ENCODE data around the gene NLGN2. TPM values are rescaled to one million over a fixed set of nuclear protein-coding genes. Genes with fewer than 3 reads are reported as not detected.

The NLGN2 gene
- polyA plus RNA-seq, 1 donor from 2014 or later = 13.8 TPM

DNA sequence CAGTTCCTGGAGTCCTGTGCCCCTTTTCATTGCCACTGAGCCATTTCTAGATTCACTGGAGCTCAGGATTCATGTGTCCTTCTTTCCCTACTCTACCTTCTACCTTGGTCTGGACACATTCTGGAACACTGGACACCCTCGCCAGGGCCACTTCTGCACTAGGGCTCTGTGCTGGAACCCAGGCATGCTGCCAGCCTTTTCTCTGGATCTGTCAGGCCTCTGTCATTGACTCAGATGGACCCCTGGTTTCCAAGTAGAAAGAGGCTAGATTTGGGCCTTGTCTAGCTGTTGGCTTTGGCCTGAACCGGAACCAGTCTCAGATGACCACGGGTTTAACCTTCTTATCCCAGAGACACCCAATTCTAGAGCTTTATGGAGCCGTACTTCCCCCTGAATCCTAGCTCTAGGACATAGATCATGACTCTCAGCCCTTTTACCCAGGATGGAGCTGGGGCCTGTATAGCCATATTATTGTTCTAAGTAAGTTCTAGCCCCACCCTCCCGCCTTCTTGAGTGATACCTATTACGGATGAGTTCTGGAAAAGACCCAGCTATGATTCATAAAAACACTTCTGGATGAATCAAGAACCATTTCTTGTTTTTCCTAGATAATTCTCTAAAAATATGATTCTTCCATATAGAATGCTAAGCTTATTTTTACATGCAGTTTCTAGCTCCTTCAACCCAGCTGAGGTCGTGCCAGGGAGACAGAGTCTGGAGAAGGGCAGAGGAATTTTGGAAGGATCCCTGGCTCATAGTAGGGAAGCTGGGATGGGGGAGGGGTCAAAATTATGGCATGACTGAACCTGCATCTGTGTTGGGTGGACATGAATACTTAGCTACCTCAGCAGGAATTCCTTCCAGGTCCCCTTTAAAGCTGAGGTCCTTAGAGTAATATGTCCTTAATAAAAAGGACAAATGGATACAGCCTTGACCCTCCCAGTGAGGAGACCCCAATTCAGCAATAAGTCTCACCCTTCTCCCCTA is 36.1 kb downstream of the NLGN2 start:
- peaks cover 24% of the 10 kb centered on the region for H3K27me3 ChIP-seq (ENCODE audit: insufficient read depth, low read depth, low read length)

DNA sequence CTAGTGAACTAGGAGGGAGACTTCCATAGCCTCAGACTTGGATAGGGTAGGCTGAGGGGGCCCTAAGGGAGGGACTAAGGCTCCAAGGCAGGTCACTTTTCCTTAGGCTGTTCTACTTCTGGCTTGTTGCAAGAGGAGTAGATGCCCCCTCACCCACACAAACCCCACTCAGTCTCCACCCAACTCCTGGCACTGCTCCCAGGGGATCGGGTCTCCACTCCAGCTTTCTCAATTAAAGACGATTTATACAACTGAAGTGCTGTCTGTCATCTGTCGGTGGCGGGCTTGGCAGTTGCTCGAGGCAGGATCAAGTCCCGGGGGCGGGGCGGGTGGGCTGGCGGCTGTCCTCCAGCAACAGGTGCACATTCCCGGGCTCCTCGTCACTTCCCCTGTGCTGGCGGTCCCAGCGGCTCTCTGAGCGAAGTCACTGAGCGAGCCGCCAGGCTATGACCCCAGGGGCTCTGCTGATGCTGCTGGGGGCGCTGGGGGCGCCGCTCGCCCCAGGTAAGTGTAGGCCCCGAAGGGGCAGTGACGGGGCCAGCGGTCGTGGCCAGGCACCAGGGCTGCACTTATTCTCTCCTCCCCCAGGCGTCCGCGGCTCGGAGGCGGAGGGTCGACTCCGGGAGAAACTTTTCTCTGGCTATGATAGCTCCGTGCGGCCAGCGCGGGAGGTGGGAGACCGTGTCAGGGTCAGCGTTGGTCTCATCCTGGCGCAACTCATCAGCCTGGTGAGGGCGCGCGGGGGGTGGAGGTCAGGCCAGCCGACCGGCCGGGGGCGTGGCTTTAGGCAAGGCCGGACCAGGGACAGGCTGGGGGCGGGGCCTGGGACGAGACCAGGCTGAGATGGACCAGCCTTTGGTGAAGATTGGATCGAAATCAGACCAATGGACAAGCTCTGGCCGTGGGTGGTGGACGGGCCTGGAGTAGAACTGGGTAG is 37.3 kb downstream of the NLGN2 start, which contains the start of gene CHRNB1:
TSS of gene CHRNB1 (plus strand) at position 380 of the 937 bp plus-strand sequence. CDS start at position 447, 67 bp downstream.
- Histone ChIP-seq H3K36me3 (ENCODE audit: insufficient read depth, low read length) (no peaks in the 10 kb centered on the region), H4K20me1 (ENCODE audit: insufficient read depth) (no peaks in the 10 kb centered on the region), H3K4me3 (ENCODE audit: low read length) (peak within 1 kb of the TSS; percentile 37), H3K79me2 (replicated peaks; ENCODE audit: insufficient read depth, low read length) (no peaks in the 10 kb centered on the region), H3F3A (ENCODE audit: insufficient read depth, low read length, poor library complexity, severe bottlenecking) (no peaks in the 10 kb centered on the region), H3K4me2 (ENCODE audit: low read length) (no peak within 1 kb of the TSS), H3K27me3 (ENCODE audit: insufficient read depth, low read depth, low read length) (peaks cover 19% of the 10 kb centered on the region), H3K27ac (ENCODE audit: low read length) (no peak within 1 kb of the TSS), H3K9ac (ENCODE audit: low read length) (no peak within 1 kb of the TSS), H3K9me2 (ENCODE audit: insufficient read depth, low read length) (no peaks in the 10 kb centered on the region), H3K9me3 (ENCODE audit: low read length) (no peaks in the 10 kb centered on the region), H2AFZ (ENCODE audit: low read depth, low read length) (no peak within 1 kb of the TSS)
- TF ChIP-seq, protein P1, sequence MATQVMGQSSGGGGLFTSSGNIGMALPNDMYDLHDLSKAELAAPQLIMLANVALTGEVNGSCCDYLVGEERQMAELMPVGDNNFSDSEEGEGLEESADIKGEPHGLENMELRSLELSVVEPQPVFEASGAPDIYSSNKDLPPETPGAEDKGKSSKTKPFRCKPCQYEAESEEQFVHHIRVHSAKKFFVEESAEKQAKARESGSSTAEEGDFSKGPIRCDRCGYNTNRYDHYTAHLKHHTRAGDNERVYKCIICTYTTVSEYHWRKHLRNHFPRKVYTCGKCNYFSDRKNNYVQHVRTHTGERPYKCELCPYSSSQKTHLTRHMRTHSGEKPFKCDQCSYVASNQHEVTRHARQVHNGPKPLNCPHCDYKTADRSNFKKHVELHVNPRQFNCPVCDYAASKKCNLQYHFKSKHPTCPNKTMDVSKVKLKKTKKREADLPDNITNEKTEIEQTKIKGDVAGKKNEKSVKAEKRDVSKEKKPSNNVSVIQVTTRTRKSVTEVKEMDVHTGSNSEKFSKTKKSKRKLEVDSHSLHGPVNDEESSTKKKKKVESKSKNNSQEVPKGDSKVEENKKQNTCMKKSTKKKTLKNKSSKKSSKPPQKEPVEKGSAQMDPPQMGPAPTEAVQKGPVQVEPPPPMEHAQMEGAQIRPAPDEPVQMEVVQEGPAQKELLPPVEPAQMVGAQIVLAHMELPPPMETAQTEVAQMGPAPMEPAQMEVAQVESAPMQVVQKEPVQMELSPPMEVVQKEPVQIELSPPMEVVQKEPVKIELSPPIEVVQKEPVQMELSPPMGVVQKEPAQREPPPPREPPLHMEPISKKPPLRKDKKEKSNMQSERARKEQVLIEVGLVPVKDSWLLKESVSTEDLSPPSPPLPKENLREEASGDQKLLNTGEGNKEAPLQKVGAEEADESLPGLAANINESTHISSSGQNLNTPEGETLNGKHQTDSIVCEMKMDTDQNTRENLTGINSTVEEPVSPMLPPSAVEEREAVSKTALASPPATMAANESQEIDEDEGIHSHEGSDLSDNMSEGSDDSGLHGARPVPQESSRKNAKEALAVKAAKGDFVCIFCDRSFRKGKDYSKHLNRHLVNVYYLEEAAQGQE (IDR thresholded peaks at IDR 0.05; ENCODE audit: borderline replicate concordance) = no peak
- TF ChIP-seq RAD21 (conservative IDR thresholded peaks at IDR 0.05) = no peak
- TF ChIP-seq, protein P2, sequence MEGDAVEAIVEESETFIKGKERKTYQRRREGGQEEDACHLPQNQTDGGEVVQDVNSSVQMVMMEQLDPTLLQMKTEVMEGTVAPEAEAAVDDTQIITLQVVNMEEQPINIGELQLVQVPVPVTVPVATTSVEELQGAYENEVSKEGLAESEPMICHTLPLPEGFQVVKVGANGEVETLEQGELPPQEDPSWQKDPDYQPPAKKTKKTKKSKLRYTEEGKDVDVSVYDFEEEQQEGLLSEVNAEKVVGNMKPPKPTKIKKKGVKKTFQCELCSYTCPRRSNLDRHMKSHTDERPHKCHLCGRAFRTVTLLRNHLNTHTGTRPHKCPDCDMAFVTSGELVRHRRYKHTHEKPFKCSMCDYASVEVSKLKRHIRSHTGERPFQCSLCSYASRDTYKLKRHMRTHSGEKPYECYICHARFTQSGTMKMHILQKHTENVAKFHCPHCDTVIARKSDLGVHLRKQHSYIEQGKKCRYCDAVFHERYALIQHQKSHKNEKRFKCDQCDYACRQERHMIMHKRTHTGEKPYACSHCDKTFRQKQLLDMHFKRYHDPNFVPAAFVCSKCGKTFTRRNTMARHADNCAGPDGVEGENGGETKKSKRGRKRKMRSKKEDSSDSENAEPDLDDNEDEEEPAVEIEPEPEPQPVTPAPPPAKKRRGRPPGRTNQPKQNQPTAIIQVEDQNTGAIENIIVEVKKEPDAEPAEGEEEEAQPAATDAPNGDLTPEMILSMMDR (IDR thresholded peaks at IDR 0.05; ENCODE audit: poor library complexity, severe bottlenecking) = no peak
- no peak for TF ChIP-seq TAF1 (IDR thresholded peaks at IDR 0.05; ENCODE audit: low read depth)
- no peak for TF ChIP-seq EP300 (conservative IDR thresholded peaks at IDR 0.05; ENCODE audit: poor library complexity, severe bottlenecking)
- TF ChIP-seq POLR2AphosphoS5 (IDR thresholded peaks at IDR 0.05) = no peak

More for the DNA sequence above, 36.1 kb downstream of the NLGN2 start:
- Histone ChIP-seq H3K9me3 (ENCODE audit: low read length) (no peaks in the 10 kb centered on the region), H3K79me2 (replicated peaks; ENCODE audit: insufficient read depth, low read length) (no peaks in the 10 kb centered on the region), H3K27ac (ENCODE audit: low read length) (no peak overlapping the region), H2AFZ (ENCODE audit: low read depth, low read length) (no peak overlapping the region), H3F3A (ENCODE audit: insufficient read depth, low read length, poor library complexity, severe bottlenecking) (no peaks in the 10 kb centered on the region), H3K9me2 (ENCODE audit: insufficient read depth, low read length) (no peaks in the 10 kb centered on the region), H3K4me3 (ENCODE audit: low read length) (no peak overlapping the region), H3K9ac (ENCODE audit: low read length) (no peak overlapping the region), H3K4me2 (ENCODE audit: low read length) (no peak overlapping the region), H4K20me1 (ENCODE audit: insufficient read depth) (no peaks in the 10 kb centered on the region), H3K36me3 (ENCODE audit: insufficient read depth, low read length) (no peaks in the 10 kb centered on the region)
- TF ChIP-seq EP300 (conservative IDR thresholded peaks at IDR 0.05; ENCODE audit: poor library complexity, severe bottlenecking) (no peak), MXI1 (conservative IDR thresholded peaks at IDR 0.05; ENCODE audit: poor library complexity, severe bottlenecking) (no peak), POLR2AphosphoS5 (IDR thresholded peaks at IDR 0.05) (no peak), SMC3 (conservative IDR thresholded peaks at IDR 0.05; ENCODE audit: poor library complexity) (no peak), EZH2 (IDR thresholded peaks at IDR 0.05; ENCODE audit: borderline replicate concordance, insufficient read depth, low read length, poor library complexity, severe bottlenecking) (no peak), RAD21 (conservative IDR thresholded peaks at IDR 0.05) (no peak), TAF1 (IDR thresholded peaks at IDR 0.05; ENCODE audit: low read depth) (no peak)
- TF ChIP-seq, protein P2 (IDR thresholded peaks at IDR 0.05; ENCODE audit: poor library complexity, severe bottlenecking) = no peak
- TF ChIP-seq, protein P1 (IDR thresholded peaks at IDR 0.05; ENCODE audit: borderline replicate concordance) = no peak
